NCI-H524 treated with DMSO at 0.1 percent for 48 hours (cell line): ENCODE measurements around the gene BBX.

Experiments used
- DNase-seq: peaks from one replicate; lab custom pipeline; 2025; lab: John Stamatoyannopoulos, UW

BBX gene

GRCh38 chr3:107845380-107846278 is 322.9 kb downstream of the BBX start:
- no peak for DNase-seq

DNA sequence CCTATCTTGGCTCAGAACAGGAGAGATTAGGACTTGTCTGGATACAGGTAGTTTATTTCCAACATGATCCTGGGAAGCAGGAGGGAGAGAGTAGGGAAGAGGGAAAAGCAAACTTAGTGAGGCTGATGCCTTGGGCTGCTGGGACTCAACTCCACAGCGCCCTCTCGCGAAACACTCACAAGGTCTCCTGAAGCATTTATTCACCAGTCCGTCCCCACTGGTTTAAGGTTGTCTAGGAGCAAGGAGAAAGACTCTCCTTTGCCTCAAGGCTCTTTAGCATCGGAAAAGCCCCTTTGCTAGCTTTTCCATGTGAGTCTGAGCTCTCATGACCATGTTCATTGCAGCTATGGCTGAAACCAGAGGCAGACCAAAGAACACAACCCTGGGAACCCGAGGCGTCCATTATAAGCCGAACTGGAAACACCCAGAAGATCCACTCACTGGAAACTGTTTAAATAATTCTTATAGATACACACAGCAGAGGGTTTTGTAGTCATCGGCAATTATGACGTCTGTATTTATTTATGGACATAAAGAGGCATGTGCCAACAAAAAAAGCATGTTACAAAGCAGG is 323.6 kb downstream of the BBX start:
- DNase-seq = no peak

DNA sequence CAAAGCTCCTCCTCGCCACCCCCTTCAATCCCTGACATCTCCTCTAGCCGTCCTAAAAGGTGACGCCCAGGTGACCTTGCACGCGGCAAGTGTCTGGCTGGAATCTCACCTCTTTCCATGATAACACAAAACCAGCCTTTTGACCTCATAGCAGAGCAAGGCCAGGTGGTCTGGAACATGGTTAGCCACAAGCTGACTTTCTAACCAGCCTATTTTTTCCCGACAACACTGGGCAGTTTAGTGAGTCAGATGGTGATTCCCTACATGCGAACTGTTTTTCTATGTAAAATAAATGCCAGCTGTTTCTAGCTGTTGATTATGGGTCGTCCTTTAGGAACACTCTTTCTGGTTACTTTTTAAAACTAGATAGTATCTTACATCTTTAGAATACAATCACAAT is 325.0 kb downstream of the BBX start:
- no peak for DNase-seq

- DNase-seq = no peak
Observed at GRCh38 chr3:107848351-107848915, 325.7 kb downstream of the BBX start.

DNA sequence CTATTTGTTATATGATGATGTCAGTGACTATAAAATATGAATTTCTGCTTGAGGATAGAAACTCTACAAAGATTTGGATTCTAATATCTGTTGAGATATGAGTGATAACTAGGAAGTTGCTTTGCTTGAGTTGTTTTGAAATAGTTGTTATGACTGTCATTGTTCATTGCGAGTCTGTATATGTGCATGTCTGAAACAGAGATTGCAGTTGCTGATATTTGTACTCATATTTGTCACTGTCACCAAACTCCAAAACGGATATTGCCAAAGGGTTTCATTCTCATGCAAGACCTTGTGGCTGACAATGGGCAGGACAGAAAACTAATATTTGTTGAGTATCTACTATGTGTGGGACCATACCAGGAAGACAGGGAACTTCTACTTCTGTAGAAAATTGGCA is 327.9 kb downstream of the BBX start:
- DNase-seq = no peak

DNA sequence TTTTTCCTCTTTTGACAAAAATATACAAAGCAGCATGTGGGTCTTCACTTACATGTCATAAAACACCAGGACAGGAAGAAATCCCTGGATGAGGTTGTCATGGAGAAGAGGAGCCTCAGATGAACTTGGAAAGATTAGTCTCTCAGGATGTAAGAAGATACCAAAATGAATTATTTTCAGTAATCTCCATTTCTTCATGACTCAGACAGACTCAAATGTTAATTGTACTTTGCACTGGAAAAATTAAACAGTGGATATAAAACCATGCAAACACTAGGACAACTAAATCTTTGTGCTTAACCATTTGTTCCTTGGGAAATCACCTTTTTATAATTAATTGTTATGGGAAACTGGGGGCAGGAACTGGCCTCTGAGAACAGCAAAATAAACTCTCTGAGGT is 331.1 kb downstream of the BBX start:
- no peak for DNase-seq

- DNase-seq = no peak
Observed at GRCh38 chr3:107854733-107855132, 332.0 kb downstream of the BBX start.

- peak; percentile 18 for DNase-seq
Observed at GRCh38 chr3:107855710-107856109, 332.9 kb downstream of the BBX start.

DNA sequence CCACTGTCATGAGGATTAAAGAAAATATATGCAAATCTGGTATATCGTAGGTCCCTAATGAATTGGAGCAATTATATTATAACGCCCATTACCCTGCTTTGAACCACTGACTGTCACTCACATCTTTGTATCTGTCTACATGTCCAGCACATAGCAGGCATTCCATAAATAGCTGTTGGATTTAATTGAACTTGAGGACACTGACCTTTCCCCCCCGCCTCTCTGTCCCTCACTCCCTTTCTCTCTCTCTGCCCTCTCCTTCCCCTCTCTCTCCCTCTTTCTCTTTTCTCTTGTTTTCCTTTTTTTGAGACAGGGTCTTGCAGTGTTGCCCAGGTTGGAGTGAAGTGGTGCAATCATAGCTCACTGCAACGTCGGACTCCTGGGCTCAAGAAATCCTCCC is 335.1 kb downstream of the BBX start:
- no peak for DNase-seq

GRCh38 chr3:107858876-107859275 is 336.1 kb downstream of the BBX start:
- DNase-seq = peak; percentile 20
